Stimulated activated CD4-positive, alpha-beta T cell treated with anti-CD3 and anti-CD28 coated beads, Interleukin-15, amount 100 ng/mL, for 24 hours (primary cell): ENCODE data around the gene DOK7.

ENCODE experiments used
- DNase-seq: peaks from one replicate; pipeline ENCODE4 v3.0.0-alpha.2; 2020

The DOK7 gene

DNA sequence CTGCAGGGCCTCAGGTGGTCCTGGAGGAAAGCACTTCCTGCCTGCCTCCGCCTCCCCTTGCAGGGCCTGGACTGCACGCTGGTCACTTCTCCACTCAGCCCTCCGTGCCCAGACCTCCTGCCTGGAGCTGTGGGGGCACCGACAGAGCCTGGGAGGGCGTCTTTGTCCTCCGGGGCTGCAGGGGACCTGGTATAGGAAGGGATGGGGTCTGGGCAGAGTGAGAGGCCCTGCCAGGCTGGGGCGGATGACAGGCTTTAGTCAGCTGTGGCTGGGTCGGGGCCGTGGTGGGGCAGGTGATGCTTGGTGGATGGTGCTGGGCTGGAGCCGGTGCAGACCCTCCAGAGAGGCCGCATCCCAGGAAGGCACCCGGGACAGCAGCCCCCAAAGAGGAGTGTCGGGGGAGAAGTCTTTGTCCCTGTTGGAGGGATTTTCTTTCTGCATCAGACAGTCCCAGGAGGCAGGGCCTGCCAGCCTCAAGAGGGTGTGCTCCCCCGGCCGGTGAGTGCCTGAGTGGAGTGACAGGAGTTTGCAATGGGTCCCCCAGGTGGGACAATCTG, 1.3 kb downstream of the DOK7 start:
- DNase-seq, result no peak

DNA sequence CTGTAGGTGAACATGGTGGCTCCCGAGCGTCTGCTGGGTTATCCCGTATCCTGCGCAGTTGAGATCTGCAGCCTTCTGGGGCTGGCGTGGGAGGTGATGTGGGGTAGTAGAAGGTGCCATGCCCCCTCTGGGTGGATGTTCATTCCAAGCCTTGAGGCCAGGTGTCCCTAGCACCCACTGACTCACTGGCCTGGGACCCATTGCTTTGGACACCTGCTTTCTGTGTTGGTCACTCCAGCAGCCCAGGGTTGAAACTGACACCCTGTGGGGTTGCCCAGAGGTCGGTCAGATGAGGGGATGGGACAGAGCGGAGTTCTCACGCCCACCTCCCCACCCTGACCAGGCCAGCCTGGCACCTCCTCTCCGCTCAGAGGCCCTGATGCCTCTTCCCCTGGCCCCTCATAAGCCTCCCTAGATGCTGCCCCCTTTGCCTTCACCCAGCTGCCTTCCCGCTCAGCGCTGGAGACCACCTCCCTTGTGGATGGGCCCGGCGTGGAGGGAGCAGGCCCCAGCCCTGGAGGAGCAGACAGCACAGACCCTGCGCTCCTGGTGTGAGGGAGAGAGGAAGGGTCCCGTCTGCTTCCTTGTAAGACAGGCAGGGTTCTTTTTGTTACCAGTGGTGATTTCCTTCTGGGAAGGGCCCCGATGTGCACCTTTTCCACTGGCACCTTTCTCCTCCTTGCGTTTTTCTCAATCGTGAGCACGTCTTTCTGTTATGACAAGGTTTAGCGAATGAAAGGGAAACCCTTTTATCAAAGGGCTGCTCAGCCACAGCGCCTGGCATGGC, 2.0 kb downstream of the DOK7 start:
- DNase-seq, result no peak

GRCh38 chr4:3465698-3466671, 2.9 kb downstream of the DOK7 start:
- no peak for DNase-seq

- no peak for DNase-seq
Observed at GRCh38 chr4:3466691-3467600, 3.8 kb downstream of the DOK7 start.

GRCh38 chr4:3467601-3468031, 4.5 kb downstream of the DOK7 start:
- DNase-seq, result no peak

DNA sequence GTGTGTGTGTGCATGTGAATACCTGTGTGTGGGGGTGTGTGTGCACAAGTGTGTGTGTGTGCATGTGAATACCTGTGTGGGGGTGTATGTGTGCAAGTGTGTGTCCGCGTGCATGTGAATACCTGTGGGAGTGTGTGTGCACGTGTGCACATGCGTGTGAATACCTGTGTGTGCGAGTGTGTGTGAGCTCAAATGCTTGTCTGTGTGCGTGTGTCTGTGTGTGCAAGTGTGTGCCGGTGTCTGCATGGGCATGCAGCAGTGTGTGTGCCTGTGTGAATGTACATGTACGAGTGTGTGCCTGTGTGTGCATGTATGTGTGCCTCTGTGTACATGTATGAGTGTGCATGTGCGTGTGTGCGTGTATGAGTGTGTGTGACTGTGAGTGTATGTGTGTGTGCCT, 5.0 kb downstream of the DOK7 start:
- DNase-seq, result no peak

DNA sequence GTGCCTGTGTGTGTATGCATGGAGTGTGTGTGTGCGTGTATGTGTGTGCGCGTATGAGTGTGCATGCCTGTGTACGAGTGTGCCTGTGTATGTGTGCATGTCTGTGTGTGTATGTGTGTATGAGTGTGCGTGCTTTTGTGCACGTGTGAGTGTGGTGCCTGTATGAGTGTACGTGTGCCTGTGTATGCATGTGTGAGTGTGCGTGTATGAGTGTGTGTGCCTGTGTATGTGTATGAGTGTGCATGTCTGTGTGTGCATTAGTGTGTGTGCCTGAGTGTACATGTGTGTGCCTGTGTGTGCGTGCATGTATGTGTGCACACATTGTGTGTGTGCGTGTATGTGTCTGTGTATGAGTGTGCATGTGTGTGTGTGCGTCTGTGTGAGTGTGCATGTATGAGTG, 5.7 kb downstream of the DOK7 start:
- DNase-seq, result no peak

DNA sequence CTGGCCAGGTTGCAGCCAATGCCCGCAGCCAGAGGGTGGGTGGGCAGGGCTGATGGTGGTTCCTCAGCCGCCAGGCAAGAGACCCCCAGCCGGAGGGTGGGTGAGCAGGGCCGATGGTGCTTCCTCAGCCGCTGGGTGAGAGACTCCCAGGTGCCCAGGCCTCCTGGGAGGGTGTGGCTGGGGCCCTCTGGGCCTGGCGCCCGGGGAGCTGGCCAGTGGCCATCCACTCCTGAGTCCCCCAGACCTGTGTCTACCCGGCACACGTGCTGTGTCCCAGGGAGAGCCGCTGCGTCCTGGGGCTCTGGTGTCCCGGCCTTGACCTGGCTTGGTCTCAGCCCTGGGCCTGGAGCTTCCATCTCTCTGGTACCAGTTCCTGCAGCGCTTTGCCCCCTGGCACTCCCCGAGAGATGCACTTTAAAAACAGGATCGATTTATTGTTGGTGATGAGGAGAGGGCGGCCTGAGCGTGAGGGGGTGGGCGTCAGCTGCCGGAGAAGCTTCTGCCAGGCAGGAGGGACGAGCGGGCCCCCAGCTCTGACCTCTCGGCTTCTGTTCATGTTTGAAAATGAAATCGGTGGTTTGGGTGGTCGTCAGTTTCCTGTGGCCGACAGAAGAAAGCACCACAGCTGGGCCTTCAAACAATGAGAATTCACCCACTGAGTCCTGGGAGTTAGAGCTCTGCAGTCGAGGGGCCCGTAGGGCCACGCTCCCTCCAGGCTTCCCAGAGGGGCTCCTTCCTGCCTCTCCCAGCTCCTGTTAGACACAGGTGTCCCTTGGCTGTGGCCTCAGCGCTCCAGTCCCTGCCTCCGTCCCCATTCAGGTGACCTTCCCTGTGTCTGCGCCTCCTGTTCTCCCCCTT, 6.5 kb downstream of the DOK7 start:
- no peak for DNase-seq

- DNase-seq, result no peak
Observed at GRCh38 chr4:3470244-3471097, 7.4 kb downstream of the DOK7 start.

- no peak for DNase-seq
Observed at GRCh38 chr4:3471098-3471760, 8.1 kb downstream of the DOK7 start.

DNA sequence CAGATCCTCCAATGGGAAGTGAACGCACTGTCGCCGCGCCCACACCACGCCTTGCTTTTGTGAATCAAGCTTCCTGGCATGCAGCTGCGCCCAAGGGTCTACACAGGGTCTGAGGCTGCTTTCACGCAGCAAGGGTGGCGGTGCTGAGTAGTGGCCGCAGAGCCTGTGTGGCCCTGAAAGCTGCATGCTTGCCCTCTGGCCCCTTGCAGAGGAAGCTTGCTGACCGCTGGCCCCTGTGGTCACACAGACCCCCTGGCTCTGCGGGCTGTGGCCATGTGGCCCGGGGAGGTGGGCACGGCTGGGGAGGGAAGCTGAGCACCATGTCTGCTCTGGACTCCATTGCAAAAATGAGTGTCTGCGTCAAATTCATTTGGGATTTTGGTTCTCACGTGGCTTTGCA, 8.8 kb downstream of the DOK7 start:
- DNase-seq, result no peak

DNA sequence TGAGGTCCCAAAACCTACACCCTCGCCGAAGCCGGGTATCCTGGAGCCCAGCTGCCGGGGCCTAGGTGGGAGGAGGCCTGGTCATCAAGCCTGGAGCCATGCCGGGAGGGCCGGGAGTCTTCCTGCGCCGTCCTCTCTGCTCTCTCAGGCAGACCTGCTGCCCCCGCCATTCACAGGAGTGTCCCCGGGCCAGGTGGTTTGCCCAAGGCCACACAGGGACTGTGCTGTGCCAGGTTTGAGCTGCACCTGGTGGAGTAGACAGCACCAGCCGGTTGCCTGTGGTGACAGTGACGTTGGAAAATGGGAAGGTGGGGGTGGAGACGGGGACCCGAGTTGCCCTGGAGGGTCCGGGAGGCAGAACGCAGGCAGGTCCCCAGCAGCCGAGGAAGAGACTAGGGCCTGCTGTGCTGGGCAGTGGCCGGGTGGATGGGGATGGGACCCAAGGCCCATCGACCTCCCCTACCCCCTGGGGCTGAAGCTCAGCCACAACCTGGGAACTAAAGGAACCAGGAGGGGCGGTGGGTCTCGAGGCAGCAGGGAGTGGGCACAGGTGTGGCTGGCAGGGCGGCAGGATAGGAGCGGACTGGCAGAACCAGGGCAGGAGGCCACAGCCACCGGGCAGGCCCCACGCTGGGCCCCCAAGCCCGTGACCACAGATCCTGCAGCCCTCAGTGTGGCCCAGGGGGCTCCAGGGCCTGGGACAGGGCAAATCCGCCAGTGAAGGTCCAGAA, 9.5 kb downstream of the DOK7 start:
- DNase-seq, result no peak

- DNase-seq, result no peak
Observed at GRCh38 chr4:3473181-3473950, 10.3 kb downstream of the DOK7 start.

DNA sequence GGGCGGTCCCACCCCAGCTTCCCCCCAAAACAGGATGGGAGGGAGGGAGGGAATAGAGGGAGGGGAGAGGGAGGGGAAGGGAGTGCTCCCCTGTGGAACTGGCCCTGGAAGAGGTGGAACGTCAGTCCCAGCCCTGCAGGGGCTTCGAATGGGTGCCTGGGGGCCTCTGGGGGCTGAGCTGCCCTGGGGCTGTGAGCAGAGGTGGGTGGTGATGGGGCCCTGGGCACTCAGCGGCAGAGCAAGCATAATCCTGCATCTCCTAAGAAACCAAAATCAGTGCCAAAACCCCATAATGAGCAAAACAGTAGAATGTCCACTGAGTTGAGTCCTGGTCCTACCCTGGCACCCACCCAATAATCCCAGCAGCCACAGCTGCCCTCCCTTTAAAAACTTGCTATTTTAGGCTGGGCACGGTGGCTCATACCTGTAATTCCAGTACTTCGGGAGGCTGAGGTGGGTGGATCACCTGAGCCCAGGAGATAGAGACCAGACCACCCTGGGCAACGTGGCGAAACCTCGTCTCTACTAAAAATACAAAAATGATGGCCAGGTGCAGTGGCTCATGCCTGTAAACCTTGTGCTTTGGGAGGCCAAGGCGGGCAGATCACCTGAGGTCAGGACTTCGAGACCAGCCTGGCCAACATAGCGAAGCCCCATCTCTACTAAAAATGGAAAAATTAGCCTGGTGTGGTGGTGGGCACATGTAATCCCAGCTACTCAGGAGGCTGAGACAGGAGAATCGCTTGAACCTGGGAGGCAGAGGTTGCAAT, 11.1 kb downstream of the DOK7 start:
- DNase-seq, result no peak

- DNase-seq, result no peak
Observed at GRCh38 chr4:3475041-3475712, 12.1 kb downstream of the DOK7 start.

- no peak for DNase-seq
Observed at GRCh38 chr4:3475713-3476260, 12.7 kb downstream of the DOK7 start.

DNA sequence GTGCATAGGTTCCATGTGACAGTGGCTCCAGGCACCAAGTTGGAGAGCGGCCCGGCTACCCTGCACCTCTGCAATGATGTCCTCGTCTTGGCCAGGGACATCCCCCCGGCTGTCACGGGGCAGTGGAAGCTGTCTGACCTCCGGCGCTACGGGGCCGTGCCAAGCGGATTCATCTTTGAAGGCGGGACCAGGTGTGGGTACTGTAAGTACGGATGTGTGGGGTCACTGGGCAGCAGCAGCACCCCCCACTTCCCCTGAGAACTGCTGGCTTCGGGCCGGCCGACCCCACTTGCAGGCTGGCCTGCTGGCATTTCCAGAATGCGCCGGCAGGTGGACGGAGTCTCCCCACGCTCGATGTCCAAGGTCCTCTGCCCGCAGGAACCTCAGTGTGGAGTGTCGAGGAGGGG, 13.2 kb downstream of the DOK7 start:
- no peak for DNase-seq
